ENCODE data around the gene ETV3. TPM values are rescaled to one million over a fixed set of nuclear protein-coding genes. Genes with fewer than 3 reads are reported as not detected.

Gene ETV3
- total RNA-seq, 1 experiment from 2014 or later: 6.6 TPM

DNA sequence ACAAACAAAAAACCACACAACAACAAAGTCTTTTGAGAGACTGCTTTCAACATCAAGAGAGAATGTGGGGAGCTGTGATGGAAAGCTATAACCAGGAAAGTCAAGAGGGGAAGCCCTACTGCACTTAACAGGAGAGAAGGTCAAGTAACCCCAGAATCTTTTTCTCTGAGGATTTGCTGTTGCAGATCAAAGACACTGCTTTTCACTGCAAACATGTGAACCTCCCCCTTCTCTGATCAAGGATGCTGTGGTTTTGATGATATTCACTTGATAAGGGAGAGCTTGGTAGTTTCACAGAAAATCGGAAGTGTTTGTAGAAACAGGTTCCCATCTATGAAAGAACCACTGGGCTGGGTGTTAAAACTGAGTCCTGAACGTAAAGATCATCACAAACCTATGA is 4.8 kb downstream of the ETV3 start:
- Histone ChIP-seq H3K36me3 (peaks cover 80% of the 10 kb centered on the region), H3K27me3 (no peaks in the 10 kb centered on the region), H3K9me3 (no peaks in the 10 kb centered on the region), H3K4me3 (no peak overlapping the region)
- no peak for DNase-seq

DNA sequence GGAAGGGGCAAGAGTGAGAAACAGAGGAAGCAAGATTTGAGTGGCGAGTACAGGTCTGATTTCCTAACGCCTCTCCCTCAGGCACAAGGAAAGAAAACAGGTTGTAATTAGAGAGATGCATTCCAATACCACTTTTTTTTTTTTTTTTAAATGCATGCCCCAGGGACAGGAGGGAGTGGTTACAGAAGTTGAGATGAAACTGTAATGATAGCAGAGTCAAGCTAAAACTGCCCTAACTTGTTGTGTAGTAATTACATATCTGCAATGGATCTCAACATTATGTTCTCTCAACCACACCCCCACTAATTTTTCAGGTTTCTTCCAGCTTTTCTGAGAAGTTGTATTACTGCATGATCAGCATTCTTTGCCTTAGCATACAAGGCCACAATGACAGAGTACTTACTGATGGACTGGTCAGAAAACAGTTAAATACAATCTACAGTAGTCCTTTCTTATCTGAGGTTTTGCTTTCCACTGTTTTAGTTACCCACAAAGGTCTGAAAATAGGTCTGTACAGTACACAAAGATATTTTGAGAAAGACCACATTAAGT is 5.5 kb downstream of the ETV3 start:
- DNase-seq: no peak
- H3K27me3 ChIP-seq: no peaks in the 10 kb centered on the region
- no peaks in the 10 kb centered on the region for H3K9me3 ChIP-seq
- no peak overlapping the region for H3K4me3 ChIP-seq
- peaks cover 84% of the 10 kb centered on the region for H3K36me3 ChIP-seq

DNA sequence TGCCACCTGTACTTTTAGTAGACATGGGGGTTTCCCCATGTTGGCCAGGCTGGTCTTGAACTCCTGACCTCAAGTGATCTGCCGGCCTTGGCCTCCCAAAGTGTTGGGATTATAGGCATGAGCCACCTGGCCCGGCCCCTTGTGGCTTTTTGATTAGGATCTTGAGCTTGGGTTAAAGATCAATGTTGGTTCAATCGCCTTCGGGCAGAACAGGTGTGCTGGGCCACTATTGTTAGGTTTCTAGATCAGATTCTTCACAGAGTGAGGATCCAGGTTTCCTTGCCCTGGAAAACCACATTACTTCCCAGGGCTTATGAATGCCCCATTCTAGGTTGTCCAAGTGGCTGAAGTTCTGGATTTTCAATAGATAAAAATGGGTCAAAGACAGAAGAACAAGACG is 6.1 kb downstream of the ETV3 start:
- Histone ChIP-seq H3K4me3 (no peak overlapping the region), H3K36me3 (peaks cover 90% of the 10 kb centered on the region), H3K9me3 (no peaks in the 10 kb centered on the region), H3K27me3 (no peaks in the 10 kb centered on the region)
- no peak for DNase-seq

DNA sequence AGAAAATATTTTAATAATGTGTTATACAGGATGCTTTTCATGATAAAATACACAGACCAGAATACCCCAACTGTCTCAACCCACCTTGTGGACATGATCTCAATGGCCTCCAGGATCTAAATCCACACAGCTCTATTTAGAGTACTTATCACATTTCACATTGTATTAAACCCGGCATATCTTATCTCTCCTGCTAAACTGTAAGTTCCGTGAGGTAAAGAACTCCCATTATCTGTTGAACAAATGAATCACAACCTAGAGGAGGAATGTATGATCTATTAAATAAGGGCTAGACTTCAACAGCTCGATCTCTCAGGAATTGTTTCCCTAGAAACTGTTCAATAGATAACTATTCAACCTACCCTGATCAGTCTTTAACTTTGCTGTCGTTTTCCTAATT is 6.9 kb downstream of the ETV3 start:
- DNase-seq: no peak
- Histone ChIP-seq H3K9me3 (no peaks in the 10 kb centered on the region), H3K4me3 (no peak overlapping the region), H3K27me3 (no peaks in the 10 kb centered on the region), H3K36me3 (peaks cover 92% of the 10 kb centered on the region)

DNA sequence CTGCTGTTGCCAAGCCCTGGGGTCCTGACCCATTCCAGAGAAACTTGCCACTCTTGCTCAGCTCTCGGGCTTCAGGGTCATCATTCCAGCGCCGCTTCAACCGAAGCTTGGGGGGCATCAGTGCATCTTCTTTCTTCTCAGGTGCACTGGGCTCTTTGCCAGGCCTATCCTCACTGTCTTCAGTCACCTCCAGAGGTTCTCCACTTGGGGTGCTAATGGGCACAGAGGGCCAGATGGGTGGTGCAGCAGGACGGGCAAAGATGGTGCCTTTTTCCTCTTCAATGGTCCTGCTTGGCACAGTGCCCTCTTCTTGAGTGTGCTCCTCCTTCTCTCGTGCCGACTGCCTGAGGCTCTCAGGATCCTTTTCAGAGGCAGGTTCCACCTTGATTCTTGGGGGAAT is 13.3 kb downstream of the ETV3 start:
- H3K36me3 ChIP-seq: peaks cover 60% of the 10 kb centered on the region
- no peak for DNase-seq
- H3K9me3 ChIP-seq: no peaks in the 10 kb centered on the region
- H3K4me3 ChIP-seq: no peak overlapping the region
- H3K27me3 ChIP-seq: no peaks in the 10 kb centered on the region

DNA sequence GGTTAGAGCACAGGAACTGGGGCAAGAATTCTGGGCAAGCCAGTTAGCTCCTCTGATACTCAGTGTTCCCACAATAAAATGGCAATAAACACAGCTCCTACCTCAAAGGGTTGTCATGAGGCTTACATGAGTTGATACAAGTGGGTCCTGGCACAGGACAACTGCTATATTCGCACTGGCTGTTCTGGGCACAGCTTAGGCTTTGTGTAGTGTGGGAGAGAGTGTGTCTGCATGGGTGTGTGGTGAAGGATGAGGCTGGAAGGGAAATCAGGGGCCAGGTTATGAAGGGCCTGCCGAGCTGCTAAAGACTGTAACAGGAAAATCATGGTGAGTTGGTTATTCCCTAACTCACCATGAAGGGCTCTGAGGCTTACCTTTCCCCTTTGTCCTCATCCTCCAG is 18.7 kb downstream of the ETV3 start:
- no peak for DNase-seq
- Histone ChIP-seq H3K36me3 (peaks cover 16% of the 10 kb centered on the region), H3K4me3 (no peak overlapping the region), H3K9me3 (no peaks in the 10 kb centered on the region), H3K27me3 (no peaks in the 10 kb centered on the region)

DNA sequence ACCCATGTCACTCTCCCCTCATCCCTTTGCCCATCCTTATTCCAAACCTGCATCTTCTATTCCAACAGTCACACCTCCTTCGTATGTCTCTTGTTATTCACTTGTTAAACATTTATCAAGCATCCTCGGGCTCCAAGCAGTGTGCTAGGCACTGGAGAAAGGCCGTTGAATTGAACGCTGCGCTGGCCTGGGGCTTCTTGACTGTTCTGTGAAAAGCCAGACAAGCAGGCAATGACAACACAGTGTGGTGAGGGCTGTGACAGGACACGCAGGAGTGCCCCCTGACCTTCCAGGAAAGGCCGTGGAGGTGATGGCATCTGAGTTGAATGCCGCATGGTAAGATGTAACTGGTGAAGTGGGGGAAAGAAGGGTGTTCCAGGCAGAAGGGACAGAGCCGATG is 19.2 kb downstream of the ETV3 start:
- DNase-seq: no peak
- H3K27me3 ChIP-seq: no peaks in the 10 kb centered on the region
- no peaks in the 10 kb centered on the region for H3K9me3 ChIP-seq
- peaks cover 13% of the 10 kb centered on the region for H3K36me3 ChIP-seq
- H3K4me3 ChIP-seq: no peak overlapping the region

DNA sequence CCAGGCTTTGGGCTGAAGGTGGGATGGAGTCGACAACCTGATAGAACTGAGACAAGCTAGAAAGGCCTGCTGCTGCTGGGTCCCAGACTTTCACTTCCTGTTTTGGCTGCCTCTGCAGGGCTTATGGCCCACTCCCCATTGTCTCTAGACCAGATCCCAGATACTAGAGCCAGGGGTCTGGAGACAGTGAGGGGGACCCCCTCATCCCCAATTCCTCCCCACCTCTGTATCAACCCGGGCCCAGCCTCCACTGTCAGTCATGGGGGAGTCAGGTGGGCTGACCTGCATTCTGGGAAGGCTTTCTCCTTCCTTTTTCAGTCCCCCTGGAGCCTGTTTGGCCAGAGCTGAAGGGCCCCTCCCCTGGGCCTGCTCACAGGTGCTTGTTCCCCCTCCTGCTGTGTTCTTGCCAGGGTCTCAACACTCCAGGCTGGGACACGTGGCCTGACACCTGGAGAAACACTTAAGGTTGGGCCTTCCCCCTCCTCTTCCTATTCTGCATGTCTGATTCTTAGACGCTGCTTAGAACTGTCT is 20.6 kb downstream of the ETV3 start:
- no peaks in the 10 kb centered on the region for H3K9me3 ChIP-seq
- no peaks in the 10 kb centered on the region; the same call in none of the 2 replicates for H3K36me3 ChIP-seq
- DNase-seq: no peak
- no peak overlapping the region for H3K4me3 ChIP-seq
- H3K27me3 ChIP-seq: no peaks in the 10 kb centered on the region

DNA sequence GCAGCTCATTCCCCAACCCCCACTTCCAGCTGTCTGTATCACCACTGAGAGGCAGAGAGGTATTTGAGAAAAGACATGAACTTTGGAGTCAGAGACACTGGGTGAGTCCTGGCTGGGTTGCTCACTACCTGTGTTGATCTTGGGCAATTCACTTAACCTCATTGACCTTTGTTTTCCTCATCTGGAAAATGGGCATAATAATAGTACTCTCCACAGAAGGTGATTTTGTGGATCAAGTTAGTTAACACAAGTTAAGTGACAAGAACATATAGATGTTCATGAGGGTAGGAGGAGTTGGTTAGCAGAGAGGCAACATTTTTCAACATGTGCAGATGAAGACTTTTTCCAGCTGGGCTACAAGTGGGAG is 21.5 kb downstream of the ETV3 start:
- Histone ChIP-seq H3K27me3 (no peaks in the 10 kb centered on the region), H3K4me3 (no peak overlapping the region), H3K36me3 (no peaks in the 10 kb centered on the region; the same call in none of the 2 replicates), H3K9me3 (no peaks in the 10 kb centered on the region)
- no peak for DNase-seq

DNA sequence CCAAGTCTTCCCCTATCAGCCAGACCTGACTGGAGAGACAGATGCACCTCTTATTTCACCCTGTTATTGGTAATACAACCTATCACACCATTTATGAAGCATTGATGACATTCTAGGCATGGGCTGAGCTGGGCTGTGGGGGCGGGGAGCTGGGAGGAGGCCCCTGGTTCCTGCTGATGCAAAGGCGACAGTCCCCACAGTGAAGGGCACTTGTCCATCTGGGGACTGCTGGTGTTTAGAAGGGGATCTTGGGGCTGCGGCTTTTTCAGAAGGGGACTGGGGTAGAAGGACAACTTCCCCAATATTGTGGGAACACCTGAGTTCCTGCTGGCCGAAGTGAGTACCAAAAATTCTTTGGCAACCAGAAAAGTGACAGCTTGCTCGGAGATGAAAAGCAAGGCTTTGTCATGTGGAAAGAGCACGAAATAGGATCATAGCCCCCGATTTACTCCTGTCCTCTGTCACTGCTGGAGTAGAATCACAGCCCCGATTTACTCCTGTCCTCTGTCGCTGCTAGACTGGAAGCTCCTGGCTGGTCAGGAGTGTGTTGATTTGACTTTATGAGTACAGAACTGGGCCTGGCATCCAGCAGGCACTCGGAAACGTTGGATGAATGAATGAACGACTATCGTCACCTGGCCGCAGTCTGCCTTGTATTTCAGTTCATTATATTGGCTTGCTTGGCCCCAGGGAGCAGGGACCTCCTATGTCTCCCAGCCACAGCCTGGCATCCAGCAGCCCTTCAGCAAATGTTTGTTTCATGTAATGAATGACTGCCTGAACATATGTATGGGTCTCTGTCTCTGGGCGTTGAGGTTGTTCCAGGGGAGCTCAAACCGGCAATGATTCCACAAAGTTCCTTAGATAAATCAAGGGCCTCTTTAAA is 22.1 kb downstream of the ETV3 start:
- no peaks in the 10 kb centered on the region for H3K27me3 ChIP-seq
- H3K4me3 ChIP-seq: no peak overlapping the region
- no peak for DNase-seq
- no peaks in the 10 kb centered on the region for H3K9me3 ChIP-seq
- no peaks in the 10 kb centered on the region; the same call in 1 of the 2 replicates for H3K36me3 ChIP-seq

DNA sequence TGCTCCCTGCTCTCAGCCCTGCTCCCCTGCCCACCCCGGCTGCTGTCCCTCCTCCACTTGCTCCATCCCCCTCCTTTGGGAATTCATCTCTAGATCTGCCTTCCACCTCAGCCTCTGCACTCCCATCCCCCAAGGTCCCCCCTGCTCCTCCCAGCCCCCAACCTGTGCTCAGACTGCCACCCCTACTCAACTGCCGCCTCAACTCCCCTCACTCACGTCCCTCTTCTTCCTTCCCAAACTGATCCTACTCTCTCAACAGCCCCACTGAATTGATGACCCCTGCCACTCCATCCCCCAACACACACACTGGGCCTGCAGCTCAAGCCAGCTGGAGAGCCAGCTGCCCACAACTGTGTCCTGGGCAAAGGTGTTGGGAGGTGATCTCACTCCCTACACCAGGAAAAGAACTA is 22.8 kb downstream of the ETV3 start:
- no peak overlapping the region for H3K4me3 ChIP-seq
- no peaks in the 10 kb centered on the region for H3K9me3 ChIP-seq
- H3K27me3 ChIP-seq: no peaks in the 10 kb centered on the region
- no peaks in the 10 kb centered on the region; the same call in 1 of the 2 replicates for H3K36me3 ChIP-seq
- no peak for DNase-seq

DNA sequence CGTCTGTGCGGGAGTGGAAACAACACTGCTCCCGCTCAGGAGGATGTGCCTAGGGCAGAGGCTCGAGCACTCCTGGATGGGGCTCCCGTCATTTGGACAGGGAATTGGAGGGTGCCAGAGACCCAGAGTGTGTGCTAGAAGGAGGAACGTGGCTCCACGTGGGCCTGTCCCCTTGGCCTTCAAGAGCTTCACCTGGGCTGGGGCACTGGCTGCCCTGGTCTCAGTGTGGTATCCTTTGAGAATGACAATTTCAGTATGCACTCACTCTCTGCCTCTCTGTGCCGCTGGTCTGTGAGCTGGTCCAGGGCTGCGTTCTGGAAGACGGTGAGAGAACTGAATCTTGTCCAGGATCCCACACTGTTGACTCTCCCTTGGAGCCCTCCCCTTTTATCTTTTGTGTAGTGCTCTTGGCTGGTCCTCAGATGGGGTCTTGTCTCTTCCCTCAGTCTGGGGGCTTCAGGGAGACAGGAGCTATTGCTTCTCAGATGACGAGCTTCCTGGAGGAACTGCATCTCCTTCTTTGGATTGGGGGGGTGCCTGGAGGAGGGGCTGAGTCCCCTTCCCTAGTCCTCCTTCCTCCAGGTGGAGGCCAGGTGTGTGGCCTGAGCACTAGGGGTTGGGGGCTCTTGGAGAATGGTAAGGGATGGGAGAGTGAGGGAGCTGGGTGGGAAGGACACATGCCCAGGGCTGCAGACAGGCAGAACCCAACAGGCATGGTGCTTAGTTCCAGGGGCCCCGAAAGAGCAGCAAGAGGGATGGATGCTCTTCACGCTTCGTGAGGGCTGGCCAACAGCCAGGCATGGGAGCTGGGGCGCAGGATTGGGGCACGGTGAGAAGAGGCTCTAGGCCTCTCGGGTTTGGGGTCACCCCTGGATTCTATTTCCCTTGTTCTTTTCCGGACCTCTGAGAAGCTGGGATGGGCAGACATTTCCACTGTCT is 23.7 kb downstream of the ETV3 start:
- Histone ChIP-seq H3K4me3 (no peak overlapping the region), H3K9me3 (no peaks in the 10 kb centered on the region), H3K27me3 (no peaks in the 10 kb centered on the region), H3K36me3 (no peaks in the 10 kb centered on the region)
- DNase-seq: no peak

DNA sequence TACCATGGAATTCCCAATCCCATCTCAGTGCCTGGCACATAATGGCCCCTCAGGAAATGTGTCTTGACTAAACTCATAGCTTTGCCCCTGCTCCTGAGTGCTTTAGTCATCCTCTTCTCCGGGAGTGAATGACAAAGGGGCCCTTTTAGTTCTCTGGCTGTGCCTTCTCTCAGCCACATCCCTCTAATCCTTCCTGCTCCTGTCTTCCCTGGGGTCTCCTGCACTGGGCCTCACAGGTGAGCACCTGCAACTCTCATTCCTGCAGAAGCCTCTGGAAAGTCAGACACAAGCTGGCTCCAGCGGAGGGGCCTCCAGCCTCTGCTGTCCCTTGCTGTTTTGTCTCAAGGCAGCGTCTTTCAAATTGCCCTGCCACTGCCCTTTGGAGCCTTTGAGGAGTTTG is 24.6 kb downstream of the ETV3 start:
- no peaks in the 10 kb centered on the region for H3K9me3 ChIP-seq

DNA sequence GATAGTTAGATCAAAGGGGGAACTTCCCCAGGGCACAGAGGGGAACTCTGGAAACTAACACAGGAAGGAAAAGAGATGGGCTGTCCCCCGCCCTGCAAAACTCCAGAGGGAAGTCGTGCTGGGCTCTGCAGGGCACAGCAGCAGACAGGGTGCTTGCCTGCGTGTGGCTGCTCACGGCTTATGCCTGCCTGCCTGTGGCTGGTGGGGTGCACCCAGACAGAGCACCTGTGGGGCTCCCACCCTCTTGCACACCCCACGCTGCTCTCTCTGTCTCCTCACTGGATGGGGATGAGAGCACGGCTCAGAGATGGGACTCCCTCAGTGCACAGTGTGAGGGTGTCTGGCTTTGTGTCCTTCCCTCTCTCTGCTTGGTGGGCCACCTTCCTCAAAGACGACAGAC is 25.1 kb downstream of the ETV3 start:
- H3K9me3 ChIP-seq: no peaks in the 10 kb centered on the region
- H3K4me3 ChIP-seq: no peak overlapping the region
- H3K36me3 ChIP-seq: no peaks in the 10 kb centered on the region
- H3K27me3 ChIP-seq: no peaks in the 10 kb centered on the region
- no peak for DNase-seq

More for the DNA sequence above, 24.6 kb downstream of the ETV3 start:
- Histone ChIP-seq H3K27me3 (no peaks in the 10 kb centered on the region), H3K36me3 (no peaks in the 10 kb centered on the region), H3K4me3 (no peak overlapping the region)
- no peak for DNase-seq

DNA sequence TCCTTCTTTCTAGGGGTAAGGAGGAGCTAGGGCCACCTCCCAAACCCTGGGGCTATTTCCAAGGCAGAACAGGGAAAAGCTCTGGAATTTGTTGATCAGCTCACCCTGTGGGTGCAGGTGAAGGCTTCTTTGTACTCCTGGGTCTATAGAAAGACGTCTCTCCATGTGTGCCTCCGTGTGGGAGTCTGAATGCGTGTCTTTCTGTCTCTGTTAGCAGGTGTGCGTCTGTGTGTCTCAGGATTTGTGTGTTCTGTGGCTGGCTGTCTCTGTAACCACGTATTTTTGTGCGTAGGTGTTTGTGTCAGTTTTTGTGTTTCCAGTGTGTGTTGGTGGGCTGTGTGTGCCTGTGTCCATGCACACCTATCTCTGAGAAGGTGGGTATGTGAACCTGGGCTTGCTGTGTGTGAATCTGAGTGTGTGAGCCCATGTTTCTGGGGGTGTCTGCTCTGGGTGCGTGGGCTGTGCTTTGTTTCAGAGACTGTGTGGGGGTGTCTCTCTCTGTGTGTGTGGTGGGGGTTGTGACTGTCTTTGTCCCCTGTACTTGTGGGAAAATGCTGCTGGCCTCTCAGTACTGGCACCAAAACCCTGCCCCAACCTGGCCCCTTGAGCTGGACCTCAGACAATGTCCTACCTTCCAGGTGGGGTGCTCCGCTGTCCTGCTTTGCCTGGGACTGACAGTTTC is 25.9 kb downstream of the ETV3 start:
- DNase-seq: no peak

DNA sequence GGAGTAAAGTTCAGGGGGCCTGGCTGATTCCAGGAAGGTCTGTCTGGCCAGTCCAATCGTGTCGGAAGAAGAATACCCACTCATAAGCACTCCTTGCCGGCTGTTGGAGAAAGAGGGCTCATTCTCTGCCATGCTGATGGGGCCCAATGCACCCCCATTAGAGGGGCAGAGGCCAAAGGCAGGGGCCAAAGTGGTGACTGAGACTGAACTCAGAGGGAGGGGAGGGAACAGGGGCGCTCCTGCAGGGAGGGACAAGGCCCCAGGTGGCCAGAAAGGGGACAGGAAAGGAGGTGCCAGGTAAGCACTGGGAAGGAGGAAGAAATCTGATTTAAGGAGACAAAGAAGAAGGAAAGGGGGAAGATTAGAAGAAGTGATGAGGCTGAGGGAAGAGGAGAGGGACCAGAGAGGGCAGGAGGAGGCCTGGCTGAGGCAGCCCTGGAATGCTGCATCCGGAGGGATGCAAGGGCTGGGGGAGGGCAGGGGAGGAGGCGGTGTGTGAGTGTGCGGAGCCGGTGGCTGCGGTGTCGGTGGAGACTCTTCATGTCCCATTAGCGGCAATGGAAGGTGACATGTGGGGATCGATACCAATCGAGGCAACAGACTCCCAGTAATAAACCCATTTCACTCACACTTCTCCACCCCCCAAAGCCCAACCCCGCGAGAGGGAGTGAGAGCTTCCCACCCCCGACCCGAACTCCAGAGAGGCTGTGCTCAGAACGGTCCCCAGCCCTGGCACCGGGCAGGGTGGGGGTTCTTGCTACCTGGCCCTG is 26.6 kb downstream of the ETV3 start:
- Histone ChIP-seq H3K9me3 (no peaks in the 10 kb centered on the region), H3K27me3 (no peaks in the 10 kb centered on the region), H3K4me3 (no peak overlapping the region), H3K36me3 (no peaks in the 10 kb centered on the region)
- DNase-seq: no peak

More for the DNA sequence above, 25.9 kb downstream of the ETV3 start:
- H3K9me3 ChIP-seq: no peaks in the 10 kb centered on the region
- no peaks in the 10 kb centered on the region for H3K27me3 ChIP-seq
- no peaks in the 10 kb centered on the region for H3K36me3 ChIP-seq
- H3K4me3 ChIP-seq: no peak overlapping the region
